GM23338 (cell line): ENCODE results near the gene CACTIN. TPM values are rescaled to one million over a fixed set of nuclear protein-coding genes. Genes with fewer than 3 reads are reported as not detected.

Experiments used
- ATAC-seq: fragments of 200-7000 bp; cut with Tn5 transposase; 3 replicates; pipeline ENCODE4 v1.9.1; 2020
- DNase-seq: peaks from one replicate; pipeline ENCODE4 v3.0.0-alpha.2; 2015; ENCODE audit warnings: low spot score
- H2AFZ ChIP-seq: fragments of 200-600 bp; sonication (generic); 2 replicates; pipeline ENCODE4 v1.8.0; 2016; ENCODE audit warnings: antibody characterized with exemption, mild to moderate bottlenecking, moderate library complexity
- H3F3A ChIP-seq: fragments of 200-600 bp; sonication (generic); replicated peaks from 2 replicates; pipeline ENCODE4 v1.8.0; 2017; ENCODE audit warnings: antibody characterized with exemption, mixed run types, low read depth
- H3K27ac ChIP-seq: fragments of 200-600 bp; sonication (generic); 2 replicates; pipeline ENCODE4 v1.6.1; 2016; ENCODE audit warnings: low read depth
- H3K27me3 ChIP-seq: fragments of 200-600 bp; sonication (generic); 2 replicates; pipeline ENCODE4 v1.8.0; 2016; ENCODE audit warnings: mild to moderate bottlenecking, mixed run types, moderate library complexity; ENCODE audit not compliant: insufficient read depth
- H3K36me3 ChIP-seq: fragments of 200-600 bp; sonication (generic); 2 replicates; pipeline ENCODE4 v1.8.0; 2016; ENCODE audit warnings: mild to moderate bottlenecking; ENCODE audit not compliant: insufficient read depth
- H3K4me1 ChIP-seq: fragments of 200-600 bp; sonication (generic); 2 replicates; pipeline ENCODE4 v1.8.0; 2016; ENCODE audit warnings: mild to moderate bottlenecking, moderate library complexity; ENCODE audit not compliant: insufficient read depth
- H3K4me2 ChIP-seq: fragments of 200-600 bp; sonication (generic); 2 replicates; pipeline ENCODE4 v1.7.1; 2017; ENCODE audit warnings: mixed run types
- H3K4me3 ChIP-seq: fragments of 200-600 bp; sonication (generic); 2 replicates; pipeline ENCODE4 v1.6.1; 2016; ENCODE audit warnings: mixed run types
- H3K79me2 ChIP-seq: fragments of 200-600 bp; sonication (generic); replicated peaks from 2 replicates; pipeline ENCODE4 v1.8.0; 2017; ENCODE audit warnings: mild to moderate bottlenecking; ENCODE audit not compliant: insufficient read depth
- H3K9me2 ChIP-seq: fragments of 200-600 bp; sonication (generic); 2 replicates; pipeline ENCODE4 v1.8.0; 2017; ENCODE audit not compliant: insufficient read depth
- H4K20me1 ChIP-seq: fragments of 200-600 bp; sonication (generic); replicated peaks from 2 replicates; pipeline ENCODE4 v1.8.0; 2017; ENCODE audit warnings: mild to moderate bottlenecking; ENCODE audit not compliant: insufficient read depth
- H3K27ac Mint-ChIP-seq: 2 replicates; pipeline ENCODE4 v1.8.0; 2020; ENCODE audit warnings: inconsistent platforms, mild to moderate bottlenecking, moderate library complexity, mixed read lengths
- H3K27me3 Mint-ChIP-seq: 3 replicates; pipeline ENCODE4 v1.8.0; 2022; ENCODE audit warnings: low read depth, mild to moderate bottlenecking, moderate library complexity, mixed read lengths, inconsistent platforms; ENCODE audit not compliant: insufficient read depth, poor library complexity
- H3K36me3 Mint-ChIP-seq: 3 replicates; pipeline ENCODE4 v1.8.0; 2021; ENCODE audit warnings: low read depth, mild to moderate bottlenecking, inconsistent platforms, moderate library complexity, mixed read lengths
- H3K4me1 Mint-ChIP-seq: 3 replicates; pipeline ENCODE4 v1.8.0; 2020; ENCODE audit warnings: mild to moderate bottlenecking, inconsistent platforms, mixed read lengths
- H3K4me3 Mint-ChIP-seq: 3 replicates; pipeline ENCODE4 v1.8.0; 2021; ENCODE audit warnings: moderate library complexity, mild to moderate bottlenecking, inconsistent platforms, mixed read lengths
- H3K9me3 Mint-ChIP-seq: 3 replicates; pipeline ENCODE4 v1.8.0; 2020; ENCODE audit warnings: moderate library complexity, mild to moderate bottlenecking, inconsistent platforms, mixed read lengths
- CREB1 ChIP-seq: fragments of 250-450 bp; sonication (Bioruptor Pico); IDR thresholded peaks from 2 replicates; pipeline ENCODE4 v1.5.0; 2020; ENCODE audit warnings: low read depth, mild to moderate bottlenecking, moderate library complexity
- CTCF ChIP-seq, 2 experiments: fragments of 200-600 bp in 1 of 2; sonication (generic) in 1 of 2; conservative IDR thresholded peaks; 2 replicates each; pipeline versions ENCODE4 v1.5.1 to v1.6.1; 2016 to 2017; ENCODE audit warnings: antibody characterized with exemption in 2 of 2, low read depth in 2 of 2, mild to moderate bottlenecking in 2 of 2, moderate library complexity in 1 of 2
- EZH2 ChIP-seq: fragments of 200-600 bp; sonication (generic); IDR thresholded peaks from one replicate; pipeline ENCODE4 v1.8.0; 2017; ENCODE audit warnings: antibody characterized with exemption, mild to moderate bottlenecking, low read depth; ENCODE audit not compliant: unreplicated experiment
- EZH2phosphoT487 ChIP-seq: fragments of 200-600 bp; sonication (generic); IDR thresholded peaks from one replicate; pipeline ENCODE4 v1.8.1; 2018; ENCODE audit warnings: antibody characterized with exemption; ENCODE audit not compliant: unreplicated experiment
- JUNB ChIP-seq: IDR thresholded peaks from one replicate; pipeline ENCODE4 v1.6.1; 2016; ENCODE audit warnings: antibody characterized with exemption; ENCODE audit not compliant: unreplicated experiment
- NANOG ChIP-seq: IDR thresholded peaks from 2 replicates; pipeline ENCODE4 v1.6.1; 2016; ENCODE audit warnings: antibody characterized with exemption, borderline replicate concordance
- POLR2AphosphoS5 ChIP-seq: IDR thresholded peaks from 2 replicates; pipeline ENCODE4 v1.6.1; 2016; ENCODE audit warnings: antibody characterized with exemption, low read depth
- REST ChIP-seq: IDR thresholded peaks from one replicate; pipeline ENCODE4 v1.6.1; 2018; ENCODE audit warnings: antibody characterized with exemption; ENCODE audit not compliant: unreplicated experiment
- STAT1 ChIP-seq: IDR thresholded peaks from one replicate; pipeline ENCODE4 v1.6.1; 2016; ENCODE audit warnings: antibody characterized with exemption; ENCODE audit not compliant: unreplicated experiment
- ZNF114 ChIP-seq: fragments of 250-450 bp; sonication (Bioruptor Pico); IDR thresholded peaks from 2 replicates; pipeline ENCODE4 v1.5.0; 2020; ENCODE audit warnings: mild to moderate bottlenecking, moderate library complexity
- ZNF331 ChIP-seq: fragments of 250-450 bp; sonication (Bioruptor Pico); IDR thresholded peaks from 2 replicates; pipeline ENCODE4 v1.5.0; 2020; ENCODE audit warnings: low read depth, mild to moderate bottlenecking, moderate library complexity
- ZNF462 ChIP-seq: fragments of 250-450 bp; sonication (Bioruptor Pico); IDR thresholded peaks from 2 replicates; pipeline ENCODE4 v1.5.0; 2020; ENCODE audit warnings: mild to moderate bottlenecking, moderate library complexity
- polyA plus RNA-seq: library from polyadenylated mRNA; unstranded; fragments of >200 nt; fragmentation: Nextera tagmentation; extraction: Ambion mirVana; gene quantifications from 2 replicates; pipeline ENCODE4 v1.2.1, GENCODE V29; 2016
- total RNA-seq: library from RNA; depleted of rRNA; stranded (reverse); fragments of >200 nt; shearing (Covaris generic); gene quantifications from 2 replicates; pipeline ENCODE4 v1.2.3, GENCODE V29; 2014
- TF ChIP-seq, protein P1 (sequence below): IDR thresholded peaks from 2 replicates; pipeline ENCODE4 v1.6.1; 2016; ENCODE audit warnings: antibody characterized with exemption

CACTIN gene
- total and polyA plus RNA-seq, 2 experiments from 2014 or later, result 14.3 to 47.4 TPM

DNA sequence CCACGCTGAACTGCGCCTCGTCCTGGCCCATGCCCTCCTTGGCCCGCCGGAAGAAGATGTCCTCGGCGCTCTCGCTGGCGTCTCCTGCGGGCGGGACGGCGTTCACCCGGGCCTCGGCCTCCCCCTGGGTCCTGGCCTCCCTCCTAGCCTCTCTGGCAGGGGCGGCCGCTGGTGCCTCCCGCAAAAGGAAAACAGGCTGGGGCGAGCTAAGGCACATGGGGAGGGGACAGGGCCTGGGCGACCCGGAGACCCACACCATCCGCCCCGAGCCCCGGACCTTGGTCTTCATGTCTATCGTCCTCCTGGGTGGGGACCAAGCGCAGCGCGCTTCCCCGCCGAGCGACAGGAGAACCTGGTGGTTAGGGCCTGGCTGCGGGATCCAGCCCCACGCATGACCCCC lies 14.3 kb downstream of the CACTIN start:
- H3K27me3 Mint-ChIP-seq, result peaks cover 3% of the 10 kb centered on the region
- peaks cover 9% of the 10 kb centered on the region; the same call in 1 of the 2 replicates for H3F3A ChIP-seq
- no peaks in the 10 kb centered on the region for H3K36me3 ChIP-seq

More for the DNA sequence above, 14.3 kb downstream of the CACTIN start:
- no peaks in the 10 kb centered on the region for H3K79me2 ChIP-seq
- H4K20me1 ChIP-seq, result peaks cover 4% of the 10 kb centered on the region; the same call in 1 of the 2 replicates
- Mint-ChIP-seq H3K9me3 (no peaks in the 10 kb centered on the region), H3K36me3 (peaks cover 19% of the 10 kb centered on the region), H3K4me3 (no peak overlapping the region), H3K27ac (no peak overlapping the region), H3K4me1 (peaks cover 10% of the 10 kb centered on the region)
- no peaks in the 10 kb centered on the region for H3K27me3 ChIP-seq
- H3K27ac ChIP-seq, result no peak overlapping the region
- H3K4me3 ChIP-seq, result no peak overlapping the region
- H3K4me2 ChIP-seq, result no peak overlapping the region
- TF ChIP-seq ZNF331 (CRISPR knock-in tag), result no peak
- TF ChIP-seq, protein P1, sequence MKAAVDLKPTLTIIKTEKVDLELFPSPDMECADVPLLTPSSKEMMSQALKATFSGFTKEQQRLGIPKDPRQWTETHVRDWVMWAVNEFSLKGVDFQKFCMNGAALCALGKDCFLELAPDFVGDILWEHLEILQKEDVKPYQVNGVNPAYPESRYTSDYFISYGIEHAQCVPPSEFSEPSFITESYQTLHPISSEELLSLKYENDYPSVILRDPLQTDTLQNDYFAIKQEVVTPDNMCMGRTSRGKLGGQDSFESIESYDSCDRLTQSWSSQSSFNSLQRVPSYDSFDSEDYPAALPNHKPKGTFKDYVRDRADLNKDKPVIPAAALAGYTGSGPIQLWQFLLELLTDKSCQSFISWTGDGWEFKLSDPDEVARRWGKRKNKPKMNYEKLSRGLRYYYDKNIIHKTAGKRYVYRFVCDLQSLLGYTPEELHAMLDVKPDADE, result no peak
- TF ChIP-seq CTCF (conservative IDR thresholded peaks at IDR 0.05; ENCODE audit: low read depth in 2 of 2), result no peak
- no peak for TF ChIP-seq ZNF462 (CRISPR knock-in tag)
- no peak for TF ChIP-seq JUNB
- no peak for TF ChIP-seq EZH2
- TF ChIP-seq EZH2phosphoT487, result no peak
- no peak for TF ChIP-seq POLR2AphosphoS5
- no peak for TF ChIP-seq CREB1 (CRISPR knock-in tag)
- no peak for TF ChIP-seq ZNF114
- TF ChIP-seq NANOG, result no peak
- no peak for TF ChIP-seq STAT1
- TF ChIP-seq REST, result no peak
- DNase-seq (no peak), ATAC-seq (no peak)
- no peak overlapping the region for H2AFZ ChIP-seq
- H3K4me1 ChIP-seq, result peaks cover 7% of the 10 kb centered on the region
- no peaks in the 10 kb centered on the region for H3K9me2 ChIP-seq
